Measurements from ENCODE around the gene KCTD1.
A peak's percentile ranks its signal among the peaks of the same experiment; 100 is the strongest.

Gene KCTD1

GRCh38 chr18:26524504-26525351 lies 23.6 kb downstream of the KCTD1 start:
- no peak for DNase-seq

- DNase-seq, result no peak
Measured at GRCh38 chr18:26524002-26524401, 24.4 kb downstream of the KCTD1 start.

GRCh38 chr18:26521617-26522016 lies 26.7 kb downstream of the KCTD1 start:
- no peak for DNase-seq

GRCh38 chr18:26520974-26521373 lies 27.4 kb downstream of the KCTD1 start:
- no peak for DNase-seq

- no peak for DNase-seq
Measured at GRCh38 chr18:26519114-26519513, 29.2 kb downstream of the KCTD1 start.

- DNase-seq, result peak in 3 of 56 donors; percentile 9 to 11 (median 9)
Measured at GRCh38 chr18:26516964-26517363, 31.4 kb downstream of the KCTD1 start.

GRCh38 chr18:26515643-26516487 lies 32.5 kb downstream of the KCTD1 start:
- no peak for DNase-seq

GRCh38 chr18:26511339-26512071 lies 36.8 kb downstream of the KCTD1 start:
- no peak for DNase-seq

GRCh38 chr18:26510337-26510736 lies 38.0 kb downstream of the KCTD1 start:
- DNase-seq, result no peak

- no peak for DNase-seq
Measured at GRCh38 chr18:26506012-26506411, 42.3 kb downstream of the KCTD1 start.

- no peak for DNase-seq
Measured at GRCh38 chr18:26504831-26505230, 43.5 kb downstream of the KCTD1 start.

GRCh38 chr18:26503382-26503781 lies 45.0 kb downstream of the KCTD1 start:
- no peak for DNase-seq

- DNase-seq, result no peak
Measured at GRCh38 chr18:26502823-26503222, 45.5 kb downstream of the KCTD1 start.

- DNase-seq, result no peak
Measured at GRCh38 chr18:26497866-26498265, 50.5 kb downstream of the KCTD1 start.

GRCh38 chr18:26496528-26496927 lies 51.8 kb downstream of the KCTD1 start:
- no peak for DNase-seq

GRCh38 chr18:26495287-26495686 lies 53.1 kb downstream of the KCTD1 start:
- DNase-seq, result no peak

GRCh38 chr18:26493021-26493420 lies 55.3 kb downstream of the KCTD1 start:
- no peak for DNase-seq

- no peak for DNase-seq
Measured at GRCh38 chr18:26491194-26491816, 57.0 kb downstream of the KCTD1 start.

- no peak for DNase-seq
Measured at GRCh38 chr18:26489881-26490280, 58.5 kb downstream of the KCTD1 start.

- no peak for DNase-seq
Measured at GRCh38 chr18:26489191-26489590, 59.2 kb downstream of the KCTD1 start.

GRCh38 chr18:26488417-26489009 lies 59.8 kb downstream of the KCTD1 start:
- no peak for DNase-seq
